K562 (cell line): ENCODE measurements around the gene BRAF. TPM values are rescaled to one million over a fixed set of nuclear protein-coding genes. Genes with fewer than 3 reads are reported as not detected.

ENCODE experiments used
- ATF2 ChIP-seq: sonication (generic); formaldehyde crosslinking; IDR thresholded peaks from 2 replicates; pipeline ENCODE4 v1.8.1; 2022; ENCODE audit warnings: missing genetic modification reagents
- CEBPG ChIP-seq, 3 experiments: fragments of 200-800 bp in 1 of 3; sonication (Bioruptor generic) in 1 of 3; sonication (generic) in 1 of 3; formaldehyde crosslinking in 1 of 3; IDR thresholded peaks in 2 of 3; conservative IDR thresholded peaks in 1 of 3; 2 replicates each; pipeline versions ENCODE4 v1.6.1 to v1.8.0; 2016 to 2022; ENCODE audit warnings: missing compliant biosample characterization in 2 of 3, missing genetic modification characterization in 2 of 3, mild to moderate bottlenecking in 1 of 3, missing genetic modification reagents in 1 of 3
- ILF3 ChIP-seq: fragments of 450-650 bp; IDR thresholded peaks from 2 replicates; pipeline ENCODE4 v1.6.1; 2018; ENCODE audit warnings: antibody characterized with exemption, mild to moderate bottlenecking, moderate library complexity, borderline replicate concordance
- NR2C1 ChIP-seq, 2 experiments: fragments of 450-650 bp; IDR thresholded peaks; 2 replicates each; pipeline ENCODE4 v1.6.1; 2017; ENCODE audit warnings: mild to moderate bottlenecking in 2 of 2, antibody characterized with exemption in 1 of 2, inconsistent platforms in 1 of 2, missing compliant biosample characterization in 1 of 2, missing genetic modification characterization in 1 of 2
- SIRT6 ChIP-seq: IDR thresholded peaks from one replicate; pipeline ENCODE4 v1.6.1; 2012; ENCODE audit warnings: low read depth, mild to moderate bottlenecking, control low read depth, inconsistent platforms, low read length, moderate library complexity
- SMAD1 ChIP-seq: fragments of 150-350 bp; IDR thresholded peaks from 2 replicates; pipeline ENCODE4 v1.6.1; 2014; ENCODE audit warnings: low read length, low read depth; ENCODE audit not compliant: partially characterized antibody
- TFE3 ChIP-seq: fragments of 450-650 bp; formaldehyde crosslinking; IDR thresholded peaks from 2 replicates; pipeline ENCODE4 v1.4.0; 2020; ENCODE audit warnings: mild to moderate bottlenecking, mixed read lengths
- TGIF2 ChIP-seq: sonication (generic); formaldehyde crosslinking; IDR thresholded peaks from 2 replicates; pipeline ENCODE4 v1.8.1; 2022; ENCODE audit warnings: mild to moderate bottlenecking, missing genetic modification reagents, moderate library complexity
- ZNF184 ChIP-seq: sonication (generic); formaldehyde crosslinking; IDR thresholded peaks from 2 replicates; pipeline ENCODE4 v1.5.0; 2020; ENCODE audit warnings: missing genetic modification reagents
- ZNF79 ChIP-seq: fragments of 250-450 bp; sonication (Bioruptor Pico); IDR thresholded peaks from 2 replicates; pipeline ENCODE4 v1.4.0; 2020; ENCODE audit warnings: low read depth, mild to moderate bottlenecking, moderate library complexity
- polyA plus RNA-seq, 8 experiments: library from polyadenylated mRNA; depleted of rRNA in 4 of 8; stranded (reverse) in 5 of 8; unstranded in 3 of 8; fragments of >200 nt; fragmentation: Nextera tagmentation in 2 of 8; fragmentation: Illumina TruSeq in 1 of 8; extraction: Ambion mirVana in 2 of 8; extraction: Trizol in 1 of 8; gene quantifications; 2 replicates each; pipeline versions ENCODE4 v1.2.1 to v1.2.3, GENCODE V29; 2011 to 2014; ENCODE audit warnings: inconsistent platforms in 1 of 8, missing spikeins in 1 of 8
- total RNA-seq, 7 experiments: library from RNA; depleted of rRNA in 6 of 7; stranded (reverse); fragments of >200 nt in 6 of 7; fragmentation: Illumina TruSeq in 2 of 7; extraction: Trizol in 2 of 7; gene quantifications; 2 replicates each; pipeline versions ENCODE4 v1.2.1 to v1.2.3, GENCODE V29; 2011 to 2021; ENCODE audit warnings: low replicate concordance in 1 of 7
- TF ChIP-seq, protein P1 (sequence below): fragments of 200-800 bp; sonication (Bioruptor generic); IDR thresholded peaks from 2 replicates; pipeline ENCODE4 v1.6.1; 2016; ENCODE audit warnings: missing genetic modification characterization, missing compliant biosample characterization
- TF ChIP-seq, protein P2 (sequence below), 3 experiments: IDR thresholded peaks in 2 of 3; conservative IDR thresholded peaks in 1 of 3; 2 replicates each; pipeline ENCODE4 v1.5.1; 2011 to 2012; ENCODE audit warnings: low read length in 3 of 3, mild to moderate bottlenecking in 3 of 3, control low read depth in 2 of 3, improper control_type of control experiment in 1 of 3, inconsistent platforms in 1 of 3, low read depth in 1 of 3, mixed read lengths in 1 of 3, moderate library complexity in 1 of 3; ENCODE audit not compliant: insufficient read depth in 2 of 3
- TF ChIP-seq, protein P3 (sequence below), 2 experiments: fragments of 450-650 bp in 1 of 2; sonication (generic) in 1 of 2; formaldehyde crosslinking in 1 of 2; IDR thresholded peaks in 1 of 2; conservative IDR thresholded peaks in 1 of 2; 2 replicates each; pipeline versions ENCODE4 v1.6.1 to v1.8.1; 2016 to 2023; ENCODE audit warnings: mild to moderate bottlenecking in 2 of 2, moderate library complexity in 2 of 2, inconsistent platforms in 1 of 2, missing genetic modification reagents in 1 of 2
- TF ChIP-seq, protein P4 (sequence below): fragments of 250-450 bp; sonication (Bioruptor Pico); IDR thresholded peaks from 2 replicates; pipeline ENCODE4 v1.5.0; 2021

Gene BRAF
- total and polyA plus RNA-seq, 9 of the 15 experiments (the other 6 are each of a cell fraction or from before 2014, with no cell fraction given): 3.6 to 38.3 (median 21.9) TPM

GRCh38 chr7:140769852-140770251 lies 154.9 kb downstream of the BRAF start (continued):
- TF ChIP-seq SIRT6: no peak
- TF ChIP-seq TFE3 (CRISPR knock-in tag): no peak
- TF ChIP-seq ATF2: no peak
- TF ChIP-seq, protein P1, sequence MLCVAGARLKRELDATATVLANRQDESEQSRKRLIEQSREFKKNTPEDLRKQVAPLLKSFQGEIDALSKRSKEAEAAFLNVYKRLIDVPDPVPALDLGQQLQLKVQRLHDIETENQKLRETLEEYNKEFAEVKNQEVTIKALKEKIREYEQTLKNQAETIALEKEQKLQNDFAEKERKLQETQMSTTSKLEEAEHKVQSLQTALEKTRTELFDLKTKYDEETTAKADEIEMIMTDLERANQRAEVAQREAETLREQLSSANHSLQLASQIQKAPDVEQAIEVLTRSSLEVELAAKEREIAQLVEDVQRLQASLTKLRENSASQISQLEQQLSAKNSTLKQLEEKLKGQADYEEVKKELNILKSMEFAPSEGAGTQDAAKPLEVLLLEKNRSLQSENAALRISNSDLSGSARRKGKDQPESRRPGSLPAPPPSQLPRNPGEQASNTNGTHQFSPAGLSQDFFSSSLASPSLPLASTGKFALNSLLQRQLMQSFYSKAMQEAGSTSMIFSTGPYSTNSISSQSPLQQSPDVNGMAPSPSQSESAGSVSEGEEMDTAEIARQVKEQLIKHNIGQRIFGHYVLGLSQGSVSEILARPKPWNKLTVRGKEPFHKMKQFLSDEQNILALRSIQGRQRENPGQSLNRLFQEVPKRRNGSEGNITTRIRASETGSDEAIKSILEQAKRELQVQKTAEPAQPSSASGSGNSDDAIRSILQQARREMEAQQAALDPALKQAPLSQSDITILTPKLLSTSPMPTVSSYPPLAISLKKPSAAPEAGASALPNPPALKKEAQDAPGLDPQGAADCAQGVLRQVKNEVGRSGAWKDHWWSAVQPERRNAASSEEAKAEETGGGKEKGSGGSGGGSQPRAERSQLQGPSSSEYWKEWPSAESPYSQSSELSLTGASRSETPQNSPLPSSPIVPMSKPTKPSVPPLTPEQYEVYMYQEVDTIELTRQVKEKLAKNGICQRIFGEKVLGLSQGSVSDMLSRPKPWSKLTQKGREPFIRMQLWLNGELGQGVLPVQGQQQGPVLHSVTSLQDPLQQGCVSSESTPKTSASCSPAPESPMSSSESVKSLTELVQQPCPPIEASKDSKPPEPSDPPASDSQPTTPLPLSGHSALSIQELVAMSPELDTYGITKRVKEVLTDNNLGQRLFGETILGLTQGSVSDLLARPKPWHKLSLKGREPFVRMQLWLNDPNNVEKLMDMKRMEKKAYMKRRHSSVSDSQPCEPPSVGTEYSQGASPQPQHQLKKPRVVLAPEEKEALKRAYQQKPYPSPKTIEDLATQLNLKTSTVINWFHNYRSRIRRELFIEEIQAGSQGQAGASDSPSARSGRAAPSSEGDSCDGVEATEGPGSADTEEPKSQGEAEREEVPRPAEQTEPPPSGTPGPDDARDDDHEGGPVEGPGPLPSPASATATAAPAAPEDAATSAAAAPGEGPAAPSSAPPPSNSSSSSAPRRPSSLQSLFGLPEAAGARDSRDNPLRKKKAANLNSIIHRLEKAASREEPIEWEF (CRISPR knock-in tag): no peak
- TF ChIP-seq TGIF2: no peak
- peak; percentile 94 for TF ChIP-seq NR2C1 (IDR thresholded peaks at IDR 0.05)
- TF ChIP-seq NR2C1 (tag; IDR thresholded peaks at IDR 0.05): peak; percentile 95
- TF ChIP-seq, protein P2, sequence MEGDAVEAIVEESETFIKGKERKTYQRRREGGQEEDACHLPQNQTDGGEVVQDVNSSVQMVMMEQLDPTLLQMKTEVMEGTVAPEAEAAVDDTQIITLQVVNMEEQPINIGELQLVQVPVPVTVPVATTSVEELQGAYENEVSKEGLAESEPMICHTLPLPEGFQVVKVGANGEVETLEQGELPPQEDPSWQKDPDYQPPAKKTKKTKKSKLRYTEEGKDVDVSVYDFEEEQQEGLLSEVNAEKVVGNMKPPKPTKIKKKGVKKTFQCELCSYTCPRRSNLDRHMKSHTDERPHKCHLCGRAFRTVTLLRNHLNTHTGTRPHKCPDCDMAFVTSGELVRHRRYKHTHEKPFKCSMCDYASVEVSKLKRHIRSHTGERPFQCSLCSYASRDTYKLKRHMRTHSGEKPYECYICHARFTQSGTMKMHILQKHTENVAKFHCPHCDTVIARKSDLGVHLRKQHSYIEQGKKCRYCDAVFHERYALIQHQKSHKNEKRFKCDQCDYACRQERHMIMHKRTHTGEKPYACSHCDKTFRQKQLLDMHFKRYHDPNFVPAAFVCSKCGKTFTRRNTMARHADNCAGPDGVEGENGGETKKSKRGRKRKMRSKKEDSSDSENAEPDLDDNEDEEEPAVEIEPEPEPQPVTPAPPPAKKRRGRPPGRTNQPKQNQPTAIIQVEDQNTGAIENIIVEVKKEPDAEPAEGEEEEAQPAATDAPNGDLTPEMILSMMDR (IDR thresholded peaks at IDR 0.05 in 2 of 3, conservative IDR thresholded peaks at IDR 0.05 in 1 of 3; ENCODE audit: insufficient read depth in 2 of 3, low read depth in 1 of 3, low read length in 3 of 3): no peak
- TF ChIP-seq, protein P3, sequence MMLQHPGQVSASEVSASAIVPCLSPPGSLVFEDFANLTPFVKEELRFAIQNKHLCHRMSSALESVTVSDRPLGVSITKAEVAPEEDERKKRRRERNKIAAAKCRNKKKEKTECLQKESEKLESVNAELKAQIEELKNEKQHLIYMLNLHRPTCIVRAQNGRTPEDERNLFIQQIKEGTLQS (IDR thresholded peaks at IDR 0.05): peak; percentile 19; the same call in 1 of the 2 replicates
- TF ChIP-seq, protein P3 (CRISPR knock-in tag; conservative IDR thresholded peaks at IDR 0.05): no peak
- no peak for TF ChIP-seq ILF3
- TF ChIP-seq, protein P4, sequence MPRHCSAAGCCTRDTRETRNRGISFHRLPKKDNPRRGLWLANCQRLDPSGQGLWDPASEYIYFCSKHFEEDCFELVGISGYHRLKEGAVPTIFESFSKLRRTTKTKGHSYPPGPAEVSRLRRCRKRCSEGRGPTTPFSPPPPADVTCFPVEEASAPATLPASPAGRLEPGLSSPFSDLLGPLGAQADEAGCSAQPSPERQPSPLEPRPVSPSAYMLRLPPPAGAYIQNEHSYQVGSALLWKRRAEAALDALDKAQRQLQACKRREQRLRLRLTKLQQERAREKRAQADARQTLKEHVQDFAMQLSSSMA (CRISPR knock-in tag): no peak
- TF ChIP-seq CEBPG (CRISPR knock-in tag; IDR thresholded peaks at IDR 0.05): no peak
- peak in 1 of 2 experiments; percentile 63; a peak in 2 of 4 replicates for TF ChIP-seq CEBPG (tag; conservative IDR thresholded peaks at IDR 0.05 in 1 of 2, IDR thresholded peaks at IDR 0.05 in 1 of 2)
- no peak for TF ChIP-seq ZNF79
- TF ChIP-seq ZNF184 (CRISPR knock-in tag): no peak
- no peak for TF ChIP-seq SMAD1
